T-cell (primary cell): ENCODE measurements around the gene BRD4. TPM values are rescaled to one million over a fixed set of nuclear protein-coding genes. Genes with fewer than 3 reads are reported as not detected.

Experiments used
- ATAC-seq, 4 experiments: fragments of 200-7000 bp in 3 of 4; fragments of 150-1000 bp in 1 of 4; cut with Tn5 transposase; replicated peaks in 1 of 4; 1 replicate in 3 of 4; 2 replicates in 1 of 4; pipeline ENCODE4 v1.10.0; 2021; ENCODE audit warnings: moderate library complexity in 3 of 4, mild to moderate bottlenecking in 2 of 4, moderate number of reproducible peaks in 1 of 4
- CTCF ChIA-PET, 2 donors: fragments of 300-600 bp; sonication (Branson Sonifier 250); formaldehyde crosslinking; loops; one replicate each; lab custom pipeline; 2022; ENCODE audit warnings: antibody characterized with exemption in 2 of 2; lab: Charles Lee
- POLR2A ChIA-PET, 2 donors: fragments of 300-600 bp; sonication (Branson Sonifier 250); formaldehyde crosslinking; loops; one replicate each; lab custom pipeline; 2022; ENCODE audit warnings: antibody characterized with exemption in 2 of 2; lab: Charles Lee
- DNase-seq, 35 experiments: peaks; one replicate each; pipeline versions ENCODE4 v3.0.0 to v3.0.0-alpha.2; 2013 to 2023
- H3K27ac ChIP-seq: one replicate; pipeline ENCODE4 v1.5.1; 2013; ENCODE audit warnings: low read length
- H3K27me3 ChIP-seq, 2 experiments: replicated peaks in 1 of 2; 1 replicate in 1 of 2; 2 replicates in 1 of 2; pipeline versions ENCODE4 v1.6.1 to v1.7.0; 2013; ENCODE audit warnings: low read length in 1 of 2, mixed read lengths in 1 of 2; ENCODE audit not compliant: control insufficient read depth in 2 of 2, insufficient read depth in 2 of 2; ENCODE audit errors: extremely low read depth in 1 of 2
- H3K36me3 ChIP-seq, 2 donors: 1 replicate in 1 of 2; 2 replicates in 1 of 2; pipeline versions ENCODE4 v1.6.1 to v1.7.0; 2013; ENCODE audit warnings: low read length in 1 of 2; ENCODE audit not compliant: control insufficient read depth in 2 of 2, insufficient read depth in 1 of 2; ENCODE audit errors: extremely low read depth in 1 of 2
- H3K4me1 ChIP-seq, 2 experiments: 1 replicate in 1 of 2; 2 replicates in 1 of 2; pipeline versions ENCODE4 v1.6.1 to v1.7.0; 2013; ENCODE audit warnings: low read length in 2 of 2, mixed read lengths in 1 of 2; ENCODE audit not compliant: insufficient read depth in 2 of 2, control insufficient read depth in 1 of 2; ENCODE audit errors: extremely low read depth in 1 of 2
- H3K4me3 ChIP-seq, 2 donors: 1 replicate in 1 of 2; 2 replicates in 1 of 2; pipeline versions ENCODE4 v1.5.1 to v1.7.0; 2013; ENCODE audit warnings: mild to moderate bottlenecking in 2 of 2, low read length in 1 of 2, moderate library complexity in 1 of 2; ENCODE audit not compliant: control insufficient read depth in 1 of 2; ENCODE audit errors: extremely low read depth in 1 of 2
- H3K9me3 ChIP-seq: 2 replicates; pipeline ENCODE4 v1.7.0; 2013
- H3K27ac Mint-ChIP-seq, 2 donors: one replicate each; pipeline ENCODE4 v1.8.0; 2020 to 2021; ENCODE audit warnings: mild to moderate bottlenecking in 2 of 2, mixed read lengths in 2 of 2
- H3K27me3 Mint-ChIP-seq, 2 donors: one replicate each; pipeline ENCODE4 v1.8.0; 2021 to 2022; ENCODE audit warnings: mixed read lengths in 2 of 2
- H3K36me3 Mint-ChIP-seq: one replicate; pipeline ENCODE4 v1.8.0; 2021; ENCODE audit warnings: mixed read lengths
- H3K4me1 Mint-ChIP-seq, 3 donors: one replicate each; pipeline ENCODE4 v1.8.0; 2020 to 2022; ENCODE audit warnings: mixed read lengths in 3 of 3, mild to moderate bottlenecking in 1 of 3
- H3K4me3 Mint-ChIP-seq, 3 donors: one replicate each; pipeline ENCODE4 v1.8.0; 2020 to 2022; ENCODE audit warnings: mild to moderate bottlenecking in 3 of 3, mixed read lengths in 3 of 3, moderate library complexity in 3 of 3
- H3K9me3 Mint-ChIP-seq, 3 donors: one replicate each; pipeline ENCODE4 v1.8.0; 2020 to 2022; ENCODE audit warnings: mixed read lengths in 3 of 3
- WGBS: methylation state at CpG from one replicate; pipeline ENCODE4 v1.1.5; 2013; ENCODE audit warnings: missing lambda C conversion rate; ENCODE audit not compliant: insufficient coverage; 5-methylcytosine and 5-hydroxymethylcytosine counted together
- total RNA-seq, 35 experiments: library from RNA in 6 of 35; stranded (reverse) in 6 of 35; fragments of 120-200 nt in 1 of 35; gene quantifications; one replicate each; pipeline versions ENCODE4 v1.2.1 to v1.2.4 and lab custom pipeline; 2013 to 2026

Gene BRD4
- total RNA-seq, 5 donors from 2014 or later (not counting 1 experiment from before 2014, with no cell fraction given) = 115 to 154 (median 139) TPM

DNA sequence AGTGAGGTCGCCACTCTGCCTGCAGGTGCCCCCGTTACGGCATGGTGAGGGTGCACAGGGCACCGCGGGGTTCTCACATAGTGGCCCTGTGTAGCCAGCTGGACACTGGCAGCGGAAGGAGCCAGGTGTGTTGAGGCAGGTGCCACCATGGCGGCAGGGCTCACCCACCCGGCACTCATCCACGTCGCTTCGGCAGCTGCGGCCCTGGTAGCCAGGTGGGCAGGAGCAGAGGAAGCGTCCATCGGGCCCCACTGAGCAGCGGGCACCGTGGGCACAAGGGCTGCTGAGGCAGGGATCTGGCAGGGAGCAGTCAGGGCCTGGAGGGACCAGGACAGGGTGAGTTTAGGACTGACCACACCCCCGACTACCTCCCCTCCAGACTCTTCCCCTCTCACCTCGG lies 140.4 kb downstream of the BRD4 start:
- CTCF ChIA-PET = no interaction called here
- peaks cover 30 to 47% of the 10 kb centered on the region in 2 donors for H3K27me3 Mint-ChIP-seq

DNA sequence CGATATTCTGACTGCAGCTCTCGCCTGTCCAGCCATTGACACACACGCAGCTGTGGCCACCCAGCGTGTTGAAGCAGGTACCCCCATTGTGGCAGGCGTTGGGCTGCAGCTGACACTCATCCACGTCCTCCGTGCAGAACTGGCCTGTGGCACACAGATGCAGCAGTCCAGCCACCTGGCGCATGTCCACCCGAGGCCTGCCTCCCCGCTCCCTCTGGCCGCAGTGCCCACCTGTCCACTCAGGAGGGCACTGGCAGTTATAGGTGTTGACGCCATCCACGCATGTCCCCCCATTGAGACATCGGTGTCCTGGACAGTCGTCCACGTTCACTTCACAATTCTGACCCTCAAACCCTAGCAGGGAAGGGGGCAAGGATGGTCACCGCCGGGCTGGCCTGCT lies 140.8 kb downstream of the BRD4 start:
- H3K27ac ChIP-seq = no peak overlapping the region
- no peak for DNase-seq
- Mint-ChIP-seq H3K4me3 (no peak overlapping the region), H3K4me1 (peaks cover 4 to 10% (median 7%) of the 10 kb centered on the region in 3 donors), H3K27me3 (peaks cover 26 to 42% of the 10 kb centered on the region in 2 donors), H3K27ac (no peak overlapping the region), H3K9me3 (no peaks in the 10 kb centered on the region), H3K36me3 (no peaks in the 10 kb centered on the region)
- POLR2A ChIA-PET = no interaction called here
- H3K4me3 ChIP-seq = no peak overlapping the region
- H3K4me1 ChIP-seq = peaks cover 0 to 9% of the 10 kb centered on the region in 2 experiments
- H3K36me3 ChIP-seq = no peaks in the 10 kb centered on the region
- ATAC-seq = no peak
- no peaks in the 10 kb centered on the region for H3K9me3 ChIP-seq
- H3K27me3 ChIP-seq = peaks cover 0 to 60% of the 10 kb centered on the region in 2 experiments
- WGBS = 86% methylated on average over 18 of the region's 18 CpGs
- CTCF ChIA-PET = no interaction called here

More for the DNA sequence above, 140.4 kb downstream of the BRD4 start:
- H3K9me3 ChIP-seq = no peaks in the 10 kb centered on the region
- no peak overlapping the region for H3K27ac Mint-ChIP-seq
- H3K4me1 Mint-ChIP-seq = peaks cover 5 to 13% (median 7%) of the 10 kb centered on the region in 3 donors
- no peaks in the 10 kb centered on the region for H3K36me3 Mint-ChIP-seq
- peaks cover 0 to 9% of the 10 kb centered on the region in 2 experiments for H3K4me1 ChIP-seq
- 90% methylated on average over 16 of the region's 18 CpGs for WGBS
- ATAC-seq (no peak), DNase-seq (no peak)
- no peak overlapping the region for H3K27ac ChIP-seq
- H3K36me3 ChIP-seq = no peaks in the 10 kb centered on the region
- POLR2A ChIA-PET = no interaction called here
- H3K9me3 Mint-ChIP-seq = no peaks in the 10 kb centered on the region
- H3K4me3 Mint-ChIP-seq = no peak overlapping the region
- no peak overlapping the region for H3K4me3 ChIP-seq
- peaks cover 0 to 65% of the 10 kb centered on the region in 2 experiments for H3K27me3 ChIP-seq

- Histone ChIP-seq H3K27me3 (peaks cover 0 to 37% of the 10 kb centered on the region in 2 experiments), H3K9me3 (no peaks in the 10 kb centered on the region), H3K4me1 (no peaks in the 10 kb centered on the region), H3K4me3 (no peak overlapping the region), H3K36me3 (no peaks in the 10 kb centered on the region), H3K27ac (no peak overlapping the region)
- WGBS = 84% methylated on average over 20 of the region's 24 CpGs
- no peaks in the 10 kb centered on the region for H3K36me3 Mint-ChIP-seq
- peaks cover 14 to 22% of the 10 kb centered on the region in 2 donors for H3K27me3 Mint-ChIP-seq
- H3K4me1 Mint-ChIP-seq = no peaks in the 10 kb centered on the region
- ChIA-PET POLR2A (no interaction called here), CTCF (no interaction called here)
- H3K4me3 Mint-ChIP-seq = no peak overlapping the region
- no peak for DNase-seq
- no peak overlapping the region for H3K27ac Mint-ChIP-seq
- H3K9me3 Mint-ChIP-seq = no peaks in the 10 kb centered on the region
- no peak for ATAC-seq
These were observed 143.5 kb downstream of the BRD4 start for GRCh38 chr19:15188851-15189250.

GRCh38 chr19:15187026-15188007 lies 145.0 kb downstream of the BRD4 start:
- POLR2A ChIA-PET = interaction anchor here in 1 of 2 donors (0.5 to 0.7 kb wide), 2 partner anchors 10 to 26 kb away, joined by 3 to 9 read pairs; no protein-coding TSS in a partner anchor
- WGBS = 89% methylated on average over 28 of the region's 38 CpGs
- Mint-ChIP-seq H3K4me1 (no peaks in the 10 kb centered on the region), H3K9me3 (no peaks in the 10 kb centered on the region), H3K27me3 (peaks cover 7 to 11% of the 10 kb centered on the region in 2 donors), H3K36me3 (no peaks in the 10 kb centered on the region), H3K27ac (no peak overlapping the region), H3K4me3 (no peak overlapping the region)
- no peak overlapping the region for H3K27ac ChIP-seq
- ATAC-seq (no peak), DNase-seq (no peak)
- CTCF ChIA-PET = no interaction called here
- no peaks in the 10 kb centered on the region for H3K4me1 ChIP-seq
- H3K27me3 ChIP-seq = peaks cover 0 to 27% of the 10 kb centered on the region in 2 experiments
- H3K36me3 ChIP-seq = no peaks in the 10 kb centered on the region
- H3K4me3 ChIP-seq = no peak overlapping the region
- no peaks in the 10 kb centered on the region for H3K9me3 ChIP-seq

Other genes starting within 250 kb of the BRD4 start
- gene SYDE1, start 225.1 kb downstream of the BRD4 start, total RNA-seq = under 1 TPM; 0.18 to 0.58 (median 0.26) TPM
- gene NOTCH3, start 131.5 kb downstream of the BRD4 start, total RNA-seq = under 1 TPM in 4 of 5 donors, not detected in 1; 0.16 to 0.85 (median 0.48) TPM
- under 1 TPM in 1 of 5 donors, not detected in 4; 0.23 TPM for gene EPHX3, start 100.1 kb downstream of the BRD4 start, total RNA-seq
- 10 to 100 TPM; 75.8 to 90.3 (median 86.7) TPM for gene AKAP8, start 47.2 kb upstream of the BRD4 start, total RNA-seq
- 100 to 1,000 TPM; 134 to 198 (median 184) TPM for gene AKAP8L, start 86.4 kb upstream of the BRD4 start, total RNA-seq
- 10 to 100 TPM; 19.7 to 39.1 (median 34.6) TPM for gene WIZ, start 117.4 kb upstream of the BRD4 start, total RNA-seq
- gene RASAL3, start 132.0 kb upstream of the BRD4 start, total RNA-seq = 100 to 1,000 TPM; 166 to 296 (median 284) TPM
- gene PGLYRP2, start 147.0 kb upstream of the BRD4 start, total RNA-seq = 1 to 10 TPM in 1 of 5 donors, under 1 TPM in 4; 0.13 to 1.3 (median 0.72) TPM
- 1 to 10 TPM in 3 of 5 donors, under 1 TPM in 2; 0.73 to 1.6 (median 1.3) TPM for gene CYP4F22, start 176.0 kb upstream of the BRD4 start, total RNA-seq